HG03520 (cell line): ENCODE data around the gene PDE8A.

Experiments
- ATAC-seq: cut with Tn5 transposase; IDR thresholded peaks from one replicate; pipeline ENCODE4 v1.9.1; 2021; ENCODE audit warnings: mild to moderate bottlenecking, moderate library complexity; ENCODE audit not compliant: unreplicated experiment

PDE8A gene

DNA sequence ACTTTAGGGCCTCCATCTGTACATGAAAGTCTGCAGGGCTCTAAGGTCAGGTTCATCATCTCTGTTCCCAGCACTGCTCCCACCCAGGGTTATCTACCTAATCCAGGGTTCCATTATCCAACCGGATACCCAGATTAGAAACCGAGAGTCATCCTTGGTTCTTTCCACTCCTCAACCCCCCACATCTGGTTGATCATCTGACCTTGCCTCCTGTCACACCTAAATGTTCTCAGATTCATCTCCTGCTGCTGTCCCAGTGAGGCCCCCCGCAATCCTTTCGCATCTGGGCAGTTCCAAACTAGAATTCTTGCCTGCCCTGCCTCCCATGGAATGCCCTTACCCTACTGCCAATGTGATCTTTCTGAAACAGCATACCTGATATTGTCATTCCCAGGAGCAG lies 136.5 kb downstream of the PDE8A start:
- ATAC-seq, result no peak

DNA sequence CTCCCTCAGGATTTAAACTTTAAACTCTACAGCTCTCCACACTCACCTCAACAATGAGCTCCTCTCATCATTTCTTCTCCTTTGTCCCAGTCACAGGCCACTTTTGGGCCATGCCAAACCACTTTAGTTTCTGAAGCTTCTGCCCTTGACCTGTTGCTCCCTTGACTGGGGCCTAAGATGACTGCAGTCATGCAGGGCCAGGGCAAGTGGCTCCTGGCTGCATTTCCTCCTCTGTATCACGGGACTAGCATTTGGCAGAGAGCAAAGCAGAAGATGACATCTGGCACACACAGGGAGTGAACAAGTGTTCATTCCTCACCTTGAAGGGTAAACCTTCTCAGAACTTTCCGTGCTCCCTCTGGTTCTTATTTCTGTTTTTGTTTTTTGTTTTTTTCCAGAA lies 136.9 kb downstream of the PDE8A start:
- ATAC-seq, result no peak

DNA sequence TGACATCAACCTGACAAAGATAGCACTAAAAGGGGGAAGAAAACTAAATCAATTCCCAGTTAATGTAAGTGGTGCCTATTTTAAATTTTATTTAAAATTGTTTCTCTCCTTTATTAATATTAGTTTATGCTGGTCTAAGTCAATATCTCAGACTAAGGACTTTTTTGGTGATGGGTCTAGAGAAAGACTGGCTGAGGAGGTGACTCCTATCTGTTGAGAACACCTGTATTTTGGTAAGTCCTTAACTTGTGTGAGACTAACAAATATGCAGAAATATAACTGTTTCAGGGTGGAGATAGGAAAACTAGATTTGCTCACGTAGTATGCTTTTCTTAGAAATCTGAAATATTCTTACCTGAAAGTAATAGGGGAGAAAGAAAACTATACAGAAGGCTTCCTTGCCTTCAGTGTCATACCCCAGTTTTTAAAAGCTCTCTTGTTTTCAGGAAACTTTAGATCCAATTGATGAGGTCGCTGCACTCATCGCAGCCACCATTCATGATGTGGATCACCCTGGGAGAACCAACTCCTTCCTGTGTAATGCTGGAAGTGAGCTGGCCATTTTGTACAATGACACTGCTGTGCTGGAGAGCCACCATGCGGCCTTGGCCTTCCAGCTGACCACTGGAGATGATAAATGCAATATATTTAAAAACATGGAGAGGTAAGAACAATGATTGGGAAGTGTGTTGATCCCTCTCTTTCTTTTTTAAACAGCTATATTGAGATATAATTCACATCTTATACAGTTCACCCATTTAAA lies 138.9 kb downstream of the PDE8A start:
- no peak for ATAC-seq

DNA sequence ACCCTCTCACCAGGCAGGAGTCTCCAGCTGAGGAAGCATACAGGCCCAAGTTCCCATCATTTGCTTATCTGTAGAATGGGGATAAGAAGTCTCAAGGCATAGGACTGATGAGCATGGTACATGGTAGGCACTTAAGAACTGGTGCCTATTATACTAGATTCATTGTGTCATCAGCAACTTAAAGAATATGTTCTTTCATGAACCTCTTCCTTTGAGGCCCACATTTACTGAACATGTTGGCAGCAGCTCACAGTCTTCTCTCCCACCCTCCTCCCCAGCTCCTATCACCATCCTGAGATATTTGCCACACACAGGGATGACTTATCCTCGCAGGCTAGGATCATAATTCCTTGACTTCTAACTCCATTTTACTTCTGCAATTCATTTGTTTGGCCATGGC lies 142.5 kb downstream of the PDE8A start:
- no peak for ATAC-seq

DNA sequence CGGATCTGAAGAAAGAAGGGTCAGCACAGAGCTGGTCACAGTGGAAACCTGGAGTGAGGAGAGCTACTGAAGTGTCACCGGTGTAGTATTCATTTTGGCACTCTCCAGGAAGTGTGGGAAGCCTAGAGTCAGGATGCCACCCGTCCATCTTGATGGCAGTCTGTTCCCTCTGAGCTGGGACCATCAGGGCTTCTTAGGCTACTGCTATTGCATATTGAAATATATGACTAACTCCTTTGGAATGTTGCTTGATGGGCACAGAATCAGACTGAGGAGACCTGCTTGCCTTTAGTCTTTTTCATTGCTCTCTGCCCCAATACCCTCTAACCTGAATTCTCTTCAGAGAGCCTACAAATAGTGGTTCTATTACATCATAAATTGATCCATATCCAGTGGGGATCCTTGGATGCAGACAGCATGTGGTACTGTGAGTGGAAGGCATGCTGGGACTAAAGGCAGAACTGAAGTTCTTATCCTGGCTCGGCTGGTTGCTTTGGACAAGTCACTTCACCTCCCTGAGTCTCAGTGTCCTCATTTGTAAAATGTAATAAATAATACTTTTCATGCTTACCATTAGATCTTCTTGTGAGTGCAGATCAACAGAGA lies 143.5 kb downstream of the PDE8A start:
- ATAC-seq, result no peak

GRCh38 chr15:85128621-85129020 lies 147.0 kb downstream of the PDE8A start:
- ATAC-seq, result no peak

DNA sequence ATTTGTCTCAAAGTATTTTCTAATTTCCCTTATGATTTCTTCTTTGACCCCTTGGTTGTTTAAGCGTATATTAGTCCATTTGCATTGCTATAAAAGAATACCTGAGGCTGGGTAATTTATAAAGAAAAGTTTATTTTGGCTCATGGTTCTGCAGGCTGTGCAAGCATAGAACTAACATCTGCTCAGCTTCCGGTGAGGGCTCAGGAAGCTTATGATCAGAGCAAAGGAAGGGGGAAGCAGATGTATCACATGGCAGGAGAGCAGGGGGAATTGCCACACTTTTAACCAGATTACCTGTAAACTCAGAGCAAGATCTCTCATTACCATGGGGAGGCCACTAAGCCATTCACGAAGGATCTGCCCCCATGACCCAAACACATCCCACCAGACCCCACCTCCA lies 148.2 kb downstream of the PDE8A start:
- ATAC-seq, result no peak

GRCh38 chr15:85131915-85132314 lies 150.3 kb downstream of the PDE8A start:
- ATAC-seq, result no peak

DNA sequence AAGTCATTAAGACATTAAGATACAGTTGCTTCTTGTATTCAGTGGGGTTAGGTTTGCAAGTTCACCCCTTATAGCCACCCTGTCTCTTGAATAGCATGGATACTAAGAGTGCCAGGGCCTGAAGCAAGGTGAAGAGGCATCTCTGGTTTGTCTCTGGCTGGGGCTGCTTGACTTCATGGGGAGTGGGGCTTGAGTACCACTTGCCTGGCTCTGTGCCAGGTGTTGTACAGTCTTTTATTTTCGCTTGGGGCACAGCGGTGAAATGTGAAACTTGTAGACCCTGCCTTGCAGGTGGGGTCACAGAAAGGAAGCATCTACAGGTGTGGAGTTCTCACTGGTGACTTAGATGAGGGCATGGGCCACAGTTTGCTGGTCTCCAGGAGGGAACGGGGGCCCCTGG lies 152.1 kb downstream of the PDE8A start:
- ATAC-seq, result no peak

- ATAC-seq, result no peak
Measured at GRCh38 chr15:85137489-85138168, 156.0 kb downstream of the PDE8A start.

- no peak for ATAC-seq
Measured at GRCh38 chr15:85139391-85139790, 157.7 kb downstream of the PDE8A start.

DNA sequence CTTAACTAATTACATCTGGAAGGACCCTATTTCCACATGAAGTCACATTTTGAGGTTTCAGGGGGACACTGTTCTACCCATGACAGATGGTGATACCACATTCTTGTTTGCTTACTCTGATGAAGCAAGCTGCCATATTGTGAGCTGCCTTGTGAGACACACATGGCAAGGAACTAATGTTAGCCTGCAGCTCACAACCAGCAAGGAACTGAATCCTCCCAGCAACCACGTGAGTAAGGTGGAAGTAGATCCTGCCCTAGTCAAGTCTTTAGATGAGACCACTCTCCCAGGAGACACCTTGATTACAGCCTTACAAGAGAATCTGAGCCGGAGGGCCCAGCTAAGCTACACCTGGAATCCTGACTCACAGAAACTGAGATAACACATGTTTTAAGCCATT lies 160.1 kb downstream of the PDE8A start:
- no peak for ATAC-seq

- no peak for ATAC-seq
Measured at GRCh38 chr15:85142312-85142711, 160.7 kb downstream of the PDE8A start.

DNA sequence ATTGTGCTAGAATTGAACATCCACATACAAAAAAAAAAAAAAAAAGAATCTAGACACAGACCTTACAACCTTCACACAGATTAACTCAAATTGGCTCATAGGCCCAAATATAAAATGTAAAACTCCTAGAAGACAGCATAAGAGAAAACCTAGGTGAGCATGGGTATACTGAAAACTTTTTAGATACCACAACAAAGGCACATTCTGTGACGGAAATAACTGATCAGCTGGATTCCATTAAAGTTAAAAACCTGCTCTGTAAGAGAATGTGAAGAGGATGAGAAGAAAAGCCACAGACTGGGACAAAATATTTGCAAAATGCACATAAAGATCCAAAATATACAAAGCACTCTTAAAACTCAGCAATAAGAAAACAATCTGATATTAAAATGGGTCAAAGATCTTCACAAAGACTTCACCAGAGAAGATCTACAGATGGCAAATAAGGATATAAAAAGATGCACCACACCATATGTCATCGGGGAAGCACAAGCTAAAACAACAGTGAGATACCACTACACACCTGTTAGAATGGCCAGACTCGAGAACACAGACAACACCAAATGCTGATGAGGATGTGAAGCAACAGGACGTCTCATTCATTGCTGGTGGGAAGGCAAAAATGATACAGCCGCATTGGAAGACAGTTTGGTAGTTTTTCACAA lies 167.9 kb downstream of the PDE8A start:
- no peak for ATAC-seq

GRCh38 chr15:85150130-85150480 lies 168.4 kb downstream of the PDE8A start:
- no peak for ATAC-seq

DNA sequence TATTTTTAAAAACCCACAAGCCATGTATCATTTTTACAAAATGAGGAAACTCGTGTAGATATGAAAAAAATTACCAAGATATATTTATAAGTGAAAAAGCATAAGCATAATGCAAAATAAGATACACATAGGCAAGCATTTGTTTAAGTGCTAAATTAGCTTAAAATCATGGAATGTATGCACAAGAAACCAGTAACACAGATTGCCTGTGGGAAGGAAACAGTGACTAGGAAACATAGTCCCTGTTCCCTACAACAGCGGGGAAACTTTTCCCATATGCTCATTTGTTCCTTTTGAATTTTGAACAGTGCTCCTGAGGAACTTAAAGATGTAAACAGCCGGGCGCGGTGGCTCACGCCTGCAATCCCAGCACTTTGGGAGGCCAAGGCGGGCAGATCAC lies 169.5 kb downstream of the PDE8A start:
- no peak for ATAC-seq

GRCh38 chr15:85151861-85152260 lies 170.2 kb downstream of the PDE8A start:
- ATAC-seq, result no peak

DNA sequence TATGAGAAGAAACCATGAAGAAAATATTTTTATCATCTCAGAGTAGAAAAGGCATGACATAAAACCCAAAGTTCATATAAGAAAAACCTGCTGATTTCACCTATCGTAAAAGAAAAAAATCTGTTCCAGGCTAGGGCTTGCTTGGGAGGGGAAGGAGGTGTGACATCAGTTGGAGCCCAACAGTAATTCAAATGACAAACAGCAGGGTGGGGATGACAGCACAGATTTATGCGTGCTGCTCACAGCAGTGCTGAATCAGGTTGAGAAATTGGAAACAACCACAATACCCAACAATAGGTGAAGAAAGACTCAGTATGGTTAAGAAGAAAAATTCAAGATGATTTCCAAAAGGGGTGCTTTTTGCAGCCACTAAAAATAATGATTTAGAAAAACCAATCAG lies 172.4 kb downstream of the PDE8A start:
- ATAC-seq, result no peak

DNA sequence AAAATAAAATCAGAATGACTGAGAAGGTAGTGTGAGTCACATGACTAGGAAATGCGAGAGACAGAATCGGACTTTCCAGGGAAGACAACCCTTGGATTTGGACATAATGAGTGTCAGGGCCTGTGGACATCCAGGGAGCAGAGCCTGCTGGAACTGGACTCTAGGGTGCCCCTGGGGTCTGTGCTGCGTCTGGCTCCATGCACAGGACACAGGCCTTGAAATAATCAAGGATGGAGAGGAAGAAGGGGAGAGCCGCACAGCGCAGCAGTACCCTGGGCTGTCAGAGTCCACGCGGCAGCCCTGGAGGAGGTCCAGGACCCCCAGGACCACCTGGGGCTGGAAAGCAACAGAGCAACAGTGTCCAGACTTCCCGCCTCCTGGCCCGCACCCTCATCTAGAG lies 173.7 kb downstream of the PDE8A start:
- no peak for ATAC-seq

GRCh38 chr15:85155857-85156256 lies 174.2 kb downstream of the PDE8A start:
- ATAC-seq, result no peak

- ATAC-seq, result no peak
Measured at GRCh38 chr15:85157344-85157743, 175.7 kb downstream of the PDE8A start.

- no peak for ATAC-seq
Measured at GRCh38 chr15:85162237-85162636, 180.6 kb downstream of the PDE8A start.
